ENCODE results near the gene MCEMP1. TPM values are rescaled to one million over a fixed set of nuclear protein-coding genes. Genes with fewer than 3 reads are reported as not detected.

The MCEMP1 gene
- not detected for total RNA-seq

GRCh38 chr19:7676854-7677253 is at the start of gene MCEMP1:
MCEMP1 (plus strand) TSS chr19:7677090; CDS start chr19:7677121, 31 bp downstream.
- POLR2A ChIA-PET = no interaction called here
- CTCF ChIA-PET = interaction anchor here (1.5 kb wide), 1 partner anchor 137 kb away, joined by 3 read pairs; no protein-coding TSS in a partner anchor

- ChIA-PET CTCF (interaction anchor here (0.6 kb wide), 2 partner anchors 255 to 633 kb away, joined by 3 read pairs; no protein-coding TSS in a partner anchor), POLR2A (no interaction called here)
These were observed 49.7 kb upstream of the MCEMP1 start for GRCh38 chr19:7627166-7627565.

- POLR2A ChIA-PET = interaction anchor here (1.0 kb wide), 2 partner anchors 123 to 235 kb away, joined by 4 to 5 read pairs; no protein-coding TSS in a partner anchor
- CTCF ChIA-PET = interaction anchor here (0.6 to 1.4 kb wide), 3 partner anchors 52 to 236 kb away, joined by 3 to 7 read pairs (median 6); partner anchors contain the start of gene TRAPPC5
These were observed 48.1 kb upstream of the MCEMP1 start for GRCh38 chr19:7628589-7629311.

DNA sequence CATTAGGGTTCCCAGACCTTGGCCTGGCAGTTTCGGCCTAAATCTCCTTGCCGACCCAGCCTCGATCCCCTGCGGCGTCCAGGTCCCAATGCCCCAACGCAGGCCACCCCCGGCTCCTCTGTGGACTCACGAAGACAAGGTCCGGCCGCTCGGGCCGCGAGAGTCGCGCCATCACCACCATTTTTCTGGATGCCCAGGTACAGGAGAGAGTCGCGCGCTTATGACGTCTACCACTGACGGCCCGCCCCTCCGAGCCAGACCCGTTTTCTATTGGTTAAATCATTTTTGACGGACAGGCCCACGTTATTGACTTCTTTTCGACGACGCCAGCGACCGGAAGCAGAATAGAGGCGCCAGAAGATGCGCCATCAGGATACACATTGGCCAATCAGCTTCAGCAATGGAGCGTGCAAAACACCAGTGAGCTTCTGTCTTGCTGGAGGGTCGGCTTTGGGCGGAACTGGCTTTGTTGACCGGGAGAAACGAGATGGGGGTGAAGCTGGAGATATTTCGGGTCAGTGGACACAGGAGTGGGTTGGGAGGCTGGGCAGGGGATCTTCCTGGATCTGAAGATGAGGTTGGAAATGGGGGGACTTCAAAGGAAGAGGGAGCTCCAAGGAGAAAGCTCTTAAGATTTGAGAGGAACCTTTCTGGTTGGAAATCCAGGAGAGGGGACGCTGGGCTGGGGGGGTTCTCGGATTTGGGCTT is 47.4 kb upstream of the MCEMP1 start, which contains the start of the genes PET100 and XAB2:
Gene PET100 (plus strand): TSS at position 447 of the 708 bp plus-strand sequence. CDS start 41 bp downstream, at position 488.
Gene XAB2 (minus strand): TSS at position 199 of the 708 bp plus-strand sequence. CDS start 18 bp downstream, at position 181.
- ChIA-PET CTCF (interaction anchor here (0.6 to 1.4 kb wide), 7 partner anchors 9 to 249 kb away, joined by 3 to 7 read pairs (median 4); partner anchors contain the start of gene TRAPPC5), POLR2A (interaction anchor here (0.6 to 1.0 kb wide), 7 partner anchors 24 to 594 kb away, joined by 3 to 6 read pairs (median 4); no protein-coding TSS in a partner anchor)

GRCh38 chr19:7631577-7631976 is 45.3 kb upstream of the MCEMP1 start:
- ChIA-PET CTCF (interaction anchor here (0.6 to 1.5 kb wide), 2 partner anchors 49 to 63 kb away, joined by 3 read pairs; partner anchors contain the start of gene TRAPPC5), POLR2A (no interaction called here)

DNA sequence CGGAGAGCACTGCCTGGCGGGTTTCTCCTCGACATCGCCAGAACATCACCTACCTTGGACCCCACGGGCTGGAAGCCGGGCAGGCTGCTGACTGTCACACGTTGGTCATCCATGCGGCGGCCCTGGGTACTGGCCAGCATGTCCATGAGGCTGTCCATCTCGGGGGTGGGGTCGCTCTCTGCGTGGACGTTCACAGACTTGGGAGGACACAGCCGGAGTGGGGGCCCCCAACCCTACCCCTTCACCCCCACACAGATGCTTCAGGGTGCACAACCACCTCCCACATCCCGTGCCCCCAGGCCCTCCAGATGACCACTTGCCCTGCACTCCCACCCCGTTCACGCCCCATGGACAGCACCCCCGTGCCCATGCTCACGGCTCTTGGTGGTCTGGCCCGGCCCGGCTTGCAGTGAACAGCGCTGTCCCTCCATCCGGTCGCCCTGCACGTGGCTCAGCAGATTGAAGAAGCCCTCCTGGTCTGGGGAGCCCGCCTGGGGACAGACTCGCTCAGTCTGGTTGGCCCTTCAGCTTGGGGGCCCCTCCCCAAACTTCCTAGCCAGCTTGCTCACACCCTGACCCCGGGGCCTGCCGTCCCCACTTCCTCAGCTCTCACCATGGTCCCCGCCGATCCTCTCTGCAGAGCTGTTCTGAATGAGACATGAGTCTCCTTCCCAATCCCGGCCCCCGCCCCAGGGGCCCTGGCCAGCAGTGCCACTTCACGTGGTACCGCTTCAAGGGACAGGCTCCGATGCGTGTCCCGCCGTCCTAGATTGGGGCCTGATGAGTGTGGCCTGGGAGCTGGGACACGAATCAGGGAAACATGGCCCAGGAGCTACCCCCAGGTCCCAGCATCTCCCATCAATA is 44.3 kb upstream of the MCEMP1 start:
- POLR2A ChIA-PET = no interaction called here
- CTCF ChIA-PET = no interaction called here

DNA sequence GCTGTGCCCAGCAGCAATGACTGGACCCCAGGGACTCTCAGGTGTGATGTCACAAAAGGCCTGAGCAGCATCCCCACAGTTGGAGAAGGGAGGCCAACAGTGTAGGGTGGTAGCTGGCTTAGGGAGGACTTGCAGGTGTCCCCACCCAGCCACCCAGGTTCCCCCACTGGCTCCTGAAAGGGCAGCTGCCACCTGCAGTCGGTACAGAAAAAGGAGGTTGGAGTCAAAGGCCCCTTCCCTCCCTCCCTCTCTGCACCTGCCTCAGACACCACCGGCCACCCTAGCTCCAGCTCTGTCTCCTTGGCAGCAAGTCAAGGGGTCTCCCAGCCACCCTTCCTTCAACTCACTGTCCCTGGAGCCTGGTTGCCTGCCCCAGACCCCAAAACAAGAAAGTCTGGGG is 43.2 kb upstream of the MCEMP1 start, which contains the start of gene PCP2:
Gene PCP2 (minus strand): TSS at position 22 of the 400 bp plus-strand sequence. CDS start 262 bp downstream, outside the sequence.
- CTCF ChIA-PET = no interaction called here
- POLR2A ChIA-PET = interaction anchor here (0.5 kb wide), 1 partner anchor 948 kb away, joined by 6 read pairs; no protein-coding TSS in a partner anchor

DNA sequence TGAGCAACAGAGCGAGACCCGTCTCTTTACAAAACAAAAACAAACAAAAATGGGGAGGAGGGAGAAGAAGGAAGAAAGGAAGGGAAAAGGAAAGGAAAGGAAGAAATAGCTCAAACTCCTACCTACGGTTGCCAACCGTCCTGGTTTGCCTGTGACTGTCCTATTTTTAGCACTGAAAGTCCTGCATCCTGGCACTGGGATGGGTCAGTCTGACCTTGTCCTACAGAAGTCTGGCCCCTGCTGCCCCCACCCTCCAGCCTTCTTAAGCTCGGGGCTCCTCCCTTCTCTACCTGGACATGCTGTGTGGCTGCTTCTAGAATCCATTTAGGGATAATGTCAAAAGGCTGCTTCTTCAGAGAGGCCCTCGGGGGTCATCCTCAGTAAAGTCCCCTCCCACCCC is 41.2 kb upstream of the MCEMP1 start:
- POLR2A ChIA-PET = no interaction called here

GRCh38 chr19:7636317-7636690 is 40.6 kb upstream of the MCEMP1 start:
- ChIA-PET CTCF (interaction anchor here (1.1 kb wide), 1 partner anchor 14 kb away, joined by 3 read pairs; no protein-coding TSS in a partner anchor), POLR2A (no interaction called here)

More for the DNA sequence above, 41.2 kb upstream of the MCEMP1 start:
- CTCF ChIA-PET = interaction anchor here (1.1 kb wide), 1 partner anchor 15 kb away, joined by 3 read pairs; no protein-coding TSS in a partner anchor

GRCh38 chr19:7636691-7637373 is 40.1 kb upstream of the MCEMP1 start, which contains the start of gene STXBP2:
STXBP2 (plus strand) TSS chr19:7637110; CDS start chr19:7637150, 40 bp downstream.
- ChIA-PET POLR2A (interaction anchor here (0.8 kb wide), 1 partner anchor 15 kb away, joined by 3 read pairs; no protein-coding TSS in a partner anchor), CTCF (interaction anchor here (1.9 kb wide), 1 partner anchor 44 kb away, joined by 7 read pairs; the partner anchor contains the start of gene TRAPPC5)

DNA sequence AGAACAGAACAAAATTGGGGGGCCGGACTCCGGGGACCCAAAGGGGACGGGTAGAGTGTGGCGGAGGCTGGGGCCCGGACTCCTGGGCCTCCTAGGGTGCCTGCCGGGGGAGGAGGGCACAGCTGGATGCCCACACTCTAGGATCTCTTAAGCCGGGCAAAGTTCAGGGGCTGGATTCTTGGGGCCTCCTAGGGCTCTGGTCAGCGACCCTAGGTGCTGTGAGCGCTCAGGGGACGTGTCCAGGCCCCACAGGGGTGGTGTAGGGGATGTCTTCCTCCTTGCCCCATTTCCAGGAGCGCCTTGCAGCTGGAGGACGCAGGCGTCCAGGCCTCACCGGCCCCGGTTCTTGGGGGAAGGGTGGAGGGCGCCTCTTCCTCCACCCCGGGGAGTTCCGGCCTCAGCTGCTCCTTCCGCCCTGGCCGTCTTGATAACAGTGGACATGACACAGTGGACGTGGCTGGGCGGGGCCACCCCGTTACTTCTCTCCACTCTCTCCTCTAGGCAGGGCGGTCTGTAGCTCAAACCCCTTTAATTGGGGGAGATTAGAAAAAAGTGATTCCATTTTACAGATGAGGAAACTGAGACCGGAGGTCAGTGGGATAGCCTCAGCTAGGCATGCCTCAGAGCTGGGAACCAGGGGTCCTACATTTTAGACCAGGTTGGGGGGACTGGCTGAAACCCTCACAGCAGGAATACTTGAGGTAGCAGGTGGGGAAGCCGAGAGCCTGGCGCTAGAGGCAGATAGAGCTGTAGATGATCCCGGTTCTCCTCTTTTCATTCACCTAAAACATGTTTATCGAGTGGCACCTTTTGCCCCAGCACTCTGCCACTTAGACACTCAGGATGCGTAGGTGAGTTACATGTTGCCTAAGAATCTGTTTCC is 39.3 kb upstream of the MCEMP1 start:
- ChIA-PET POLR2A (interaction anchor here (0.8 kb wide), 1 partner anchor 14 kb away, joined by 3 read pairs; no protein-coding TSS in a partner anchor), CTCF (interaction anchor here (0.8 to 1.9 kb wide), 3 partner anchors 43 to 216 kb away, joined by 3 to 7 read pairs (median 3); partner anchors contain the start of gene TRAPPC5)

DNA sequence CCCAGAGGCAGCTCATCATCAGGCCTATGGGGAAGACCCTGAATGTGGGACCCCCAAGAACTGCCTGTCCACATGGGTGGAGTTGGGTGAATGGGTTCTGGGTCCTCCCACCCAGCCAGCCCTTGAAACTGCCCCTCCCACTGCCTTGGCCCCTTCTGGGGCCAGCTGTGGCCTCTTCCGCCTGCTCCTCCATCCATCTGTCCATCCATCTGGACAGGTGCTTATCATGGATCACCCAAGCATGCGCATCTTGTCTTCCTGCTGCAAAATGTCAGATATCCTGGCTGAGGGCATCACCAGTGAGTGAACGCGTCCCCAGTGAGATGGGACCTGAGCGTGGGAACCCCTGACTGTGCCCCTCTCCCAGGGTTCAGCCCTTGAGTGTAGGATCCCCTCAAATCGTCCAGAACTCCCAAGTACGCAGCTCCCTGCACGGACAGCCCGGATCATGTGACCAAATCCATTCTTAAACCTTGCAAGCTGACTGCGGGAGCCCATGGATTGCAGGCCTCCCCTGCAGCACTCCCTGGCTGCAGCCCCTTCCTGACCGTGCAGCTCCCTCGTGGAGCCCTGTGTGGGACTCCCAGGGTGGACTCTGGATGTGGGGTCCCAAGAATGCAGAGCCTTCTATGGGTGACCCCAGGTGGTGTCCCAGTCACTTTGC is 38.0 kb upstream of the MCEMP1 start:
- POLR2A ChIA-PET = no interaction called here
- CTCF ChIA-PET = interaction anchor here (0.9 to 1.9 kb wide), 2 partner anchors 42 to 72 kb away, joined by 3 to 7 read pairs; partner anchors contain the start of gene TRAPPC5

- CTCF ChIA-PET = no interaction called here
- POLR2A ChIA-PET = no interaction called here
These were observed 37.0 kb upstream of the MCEMP1 start for GRCh38 chr19:7639863-7640348.

DNA sequence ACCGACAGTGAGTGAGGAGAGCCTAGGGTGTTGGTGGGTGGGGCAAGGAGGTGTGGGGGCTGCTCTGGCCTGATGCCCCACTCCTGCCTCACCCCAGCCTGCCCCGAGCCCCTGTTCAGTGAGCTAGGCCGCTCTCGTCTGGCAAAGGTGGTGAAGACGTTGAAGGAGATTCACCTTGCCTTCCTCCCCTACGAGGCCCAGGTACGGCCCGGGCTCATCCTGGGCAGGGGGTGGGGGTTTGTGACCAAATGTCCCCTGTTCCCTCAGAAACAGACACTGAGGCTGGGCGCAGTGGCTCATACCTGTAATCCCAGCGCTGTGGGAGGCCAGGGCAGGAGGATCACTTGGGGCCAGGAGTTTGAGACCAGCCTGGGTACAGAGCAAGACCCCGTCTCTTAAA is 36.1 kb upstream of the MCEMP1 start:
- POLR2A ChIA-PET = no interaction called here

GRCh38 chr19:7641290-7642276 is 35.3 kb upstream of the MCEMP1 start:
- CTCF ChIA-PET = interaction anchor here (0.9 kb wide), 1 partner anchor 11 kb away, joined by 3 read pairs; no protein-coding TSS in a partner anchor
- POLR2A ChIA-PET = no interaction called here

More for the DNA sequence above, 36.1 kb upstream of the MCEMP1 start:
- CTCF ChIA-PET = no interaction called here
